HG03439 (cell line): ENCODE data around the gene OOSP3.
"Not testable (repeated sequence)": the region's sequence is repeated elsewhere in the genome, so short reads cannot be mapped to it uniquely, and the experiment has no call there.

Experiments used
- ATAC-seq: cut with Tn5 transposase; IDR thresholded peaks from one replicate; pipeline ENCODE4 v1.9.1; 2021; ENCODE audit warnings: mild to moderate bottlenecking, moderate library complexity; ENCODE audit not compliant: unreplicated experiment

Gene OOSP3

GRCh38 chr11:59875856-59876519 is 2.6 kb upstream of the OOSP3 start:
- no peak for ATAC-seq

- ATAC-seq, result no peak
Measured at GRCh38 chr11:59877325-59877724, 1.3 kb upstream of the OOSP3 start.

- ATAC-seq, result no peak
Measured at GRCh38 chr11:59877784-59878183, 798 bp upstream of the OOSP3 start.

- no peak for ATAC-seq
Measured at GRCh38 chr11:59879567-59879966, 985 bp downstream of the OOSP3 start.

- ATAC-seq, result no peak
Measured at GRCh38 chr11:59883597-59883996, 5.0 kb downstream of the OOSP3 start.

- ATAC-seq, result not testable (repeated sequence)
Measured at GRCh38 chr11:59887156-59887555, 8.6 kb downstream of the OOSP3 start.

- ATAC-seq, result no peak
Measured at GRCh38 chr11:59891781-59892181, 13.2 kb downstream of the OOSP3 start.

GRCh38 chr11:59894616-59895015 is 16.0 kb downstream of the OOSP3 start:
- no peak for ATAC-seq

- no peak for ATAC-seq
Measured at GRCh38 chr11:59898046-59898445, 19.5 kb downstream of the OOSP3 start.

GRCh38 chr11:59898650-59899049 is 20.1 kb downstream of the OOSP3 start:
- no peak for ATAC-seq

- ATAC-seq, result no peak
Measured at GRCh38 chr11:59899532-59899931, 20.9 kb downstream of the OOSP3 start.

- no peak for ATAC-seq
Measured at GRCh38 chr11:59900366-59901126, 22.0 kb downstream of the OOSP3 start.

- ATAC-seq, result no peak
Measured at GRCh38 chr11:59901306-59901705, 22.7 kb downstream of the OOSP3 start.

GRCh38 chr11:59903569-59903968 is 25.0 kb downstream of the OOSP3 start:
- ATAC-seq, result not testable (repeated sequence)

GRCh38 chr11:59918480-59918879 is 39.9 kb downstream of the OOSP3 start:
- no peak for ATAC-seq

- ATAC-seq, result no peak
Measured at GRCh38 chr11:59918987-59919589, 40.5 kb downstream of the OOSP3 start.

GRCh38 chr11:59923813-59924212 is 45.2 kb downstream of the OOSP3 start:
- no peak for ATAC-seq

GRCh38 chr11:59931688-59932087 is 53.1 kb downstream of the OOSP3 start:
- ATAC-seq, result no peak

- no peak for ATAC-seq
Measured at GRCh38 chr11:59938132-59938531, 59.5 kb downstream of the OOSP3 start, which contains the start of gene OOSP1. Gene OOSP1, plus strand, starts transcription at chr11:59938432. Its CDS starts 23 bp downstream, at chr11:59938455.

GRCh38 chr11:59938718-59939117 is 60.1 kb downstream of the OOSP3 start:
- no peak for ATAC-seq

GRCh38 chr11:59939482-59939881 is 60.9 kb downstream of the OOSP3 start:
- ATAC-seq, result no peak

- ATAC-seq, result no peak
Measured at GRCh38 chr11:59941091-59941490, 62.5 kb downstream of the OOSP3 start.
